ENCODE measurements around the gene TTC9B.
"Not testable (repeated sequence)": the region's sequence is repeated elsewhere in the genome, so short reads cannot be mapped to it uniquely, and the experiment has no call there.

Gene TTC9B

DNA sequence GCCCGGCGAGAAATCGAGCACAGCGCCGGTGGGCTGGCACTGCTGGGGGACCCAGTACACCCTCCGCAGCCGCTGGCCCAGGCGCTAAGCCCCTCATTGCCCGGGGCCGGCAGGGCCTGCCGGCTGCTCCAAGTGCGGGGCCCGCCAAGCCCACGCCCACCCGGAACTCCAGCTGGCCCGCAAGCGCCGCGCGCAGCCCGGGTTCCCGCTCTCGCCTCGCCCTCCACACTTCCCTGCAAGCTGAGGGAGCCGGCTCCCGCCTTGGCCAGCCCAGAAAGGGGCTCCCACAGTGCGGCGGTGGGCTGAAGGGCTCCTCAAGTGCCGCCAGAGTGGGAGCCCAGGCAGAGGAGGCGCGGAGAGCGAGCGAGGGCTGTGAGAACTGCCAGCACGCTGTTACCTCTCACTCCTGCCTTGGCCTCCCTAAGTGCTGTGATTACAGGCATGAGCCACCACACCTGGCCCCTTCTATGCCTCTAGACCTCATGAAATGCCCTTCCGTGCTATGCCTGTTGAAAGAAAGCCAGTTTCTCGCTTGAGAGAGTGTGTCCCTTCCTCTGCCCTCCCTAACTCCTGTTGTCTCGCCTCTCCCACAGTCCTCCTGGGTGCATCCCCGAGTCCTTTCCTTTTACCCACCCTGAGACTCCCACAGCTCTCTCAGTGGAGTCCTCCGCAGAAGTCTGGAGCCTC is 47.7 kb downstream of the TTC9B start:
- DNase-seq (ENCODE audit: low read depth in 3 of 3) = not testable (repeated sequence)

DNA sequence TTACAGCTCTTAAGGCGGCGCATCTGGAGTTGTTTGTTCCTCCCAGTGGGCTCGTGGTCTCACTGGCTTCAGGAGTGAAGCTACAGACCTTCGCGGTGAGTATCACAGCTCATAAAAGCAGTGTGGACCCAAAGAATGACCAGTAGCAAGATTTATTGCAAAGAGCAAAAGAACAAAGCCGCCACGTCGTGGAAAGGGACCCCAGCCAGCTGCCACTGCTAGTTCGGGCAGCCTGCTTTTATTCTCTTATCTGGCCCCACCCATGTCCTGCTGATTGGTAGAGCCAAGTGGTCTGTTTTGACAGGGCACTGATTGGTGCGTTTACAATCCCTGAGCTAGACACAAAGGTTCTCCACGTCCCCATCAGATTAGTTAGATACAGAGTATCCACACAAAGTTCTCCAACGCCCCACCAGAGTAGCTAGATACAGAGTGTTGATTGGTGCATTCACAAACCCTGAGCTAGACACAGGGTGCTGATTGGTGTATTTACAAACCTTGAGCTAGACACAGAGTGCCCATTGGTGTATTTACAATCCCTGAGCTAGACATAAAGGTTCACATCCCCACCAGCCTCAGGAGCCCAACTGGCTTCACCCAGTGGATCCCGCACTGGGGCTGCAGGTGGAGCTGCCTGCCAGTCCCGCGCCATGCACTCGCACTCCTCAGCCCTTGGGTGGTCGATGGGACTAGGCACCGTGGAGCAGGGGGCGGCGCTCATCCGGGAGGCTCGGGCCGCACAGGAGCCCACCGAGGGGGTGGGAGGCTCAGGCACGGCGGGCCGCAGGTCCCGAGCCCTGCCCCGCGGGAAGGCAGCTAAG is 48.5 kb downstream of the TTC9B start:
- not testable (repeated sequence) for DNase-seq (ENCODE audit: low read depth in 3 of 3)
